ENCODE measurements around the gene TP53I3.
"Not testable (repeated sequence)": the region's sequence is repeated elsewhere in the genome, so short reads cannot be mapped to it uniquely, and the experiment has no call there.

Gene TP53I3

DNA sequence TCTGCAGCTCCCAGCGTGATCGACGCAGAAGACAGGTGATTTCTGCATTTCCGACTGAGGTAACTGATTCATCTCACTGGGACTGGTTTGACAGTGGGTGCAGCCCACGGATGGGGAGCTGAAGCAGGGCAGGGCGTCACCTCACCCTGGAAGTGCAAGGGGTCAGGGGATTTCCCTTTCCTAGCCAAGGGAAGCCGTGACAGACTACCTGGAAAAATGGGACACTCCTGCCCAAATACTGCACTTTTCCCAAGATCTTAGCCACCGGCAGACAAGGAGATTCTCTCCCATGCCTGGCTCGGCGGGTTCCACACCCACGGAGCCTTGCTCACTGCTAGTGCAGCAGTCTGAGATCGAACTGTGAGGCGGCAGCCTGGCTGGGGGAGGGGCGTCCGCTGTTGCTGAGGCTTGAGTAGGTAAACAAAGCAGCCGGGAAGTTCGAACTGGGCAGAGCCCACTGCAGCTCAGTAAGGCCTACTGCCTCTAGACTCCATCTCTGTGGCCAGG, 10.6 kb upstream of the TP53I3 start:
- not testable (repeated sequence) for DNase-seq (ENCODE audit: low spot score)

DNA sequence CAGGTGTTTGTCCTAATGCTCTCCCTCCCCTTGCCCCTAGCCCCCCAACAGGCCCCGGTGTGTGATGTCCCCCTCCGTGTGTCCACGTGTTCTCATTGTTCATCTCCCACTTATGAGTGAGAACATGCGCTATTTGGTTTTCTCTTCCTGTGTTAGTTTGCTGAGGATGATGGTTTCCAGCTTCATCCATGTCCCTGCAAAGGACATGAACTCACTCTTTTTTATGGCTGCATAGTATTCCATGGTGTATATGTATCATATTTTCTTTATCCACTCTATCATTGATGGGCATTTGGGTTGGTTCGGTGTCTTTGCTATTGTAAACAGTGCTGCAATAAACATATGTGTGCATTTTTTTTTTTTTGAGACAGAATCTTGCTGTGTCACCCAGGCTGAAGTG, 8.6 kb upstream of the TP53I3 start:
- not testable (repeated sequence) for DNase-seq (ENCODE audit: low spot score)

DNA sequence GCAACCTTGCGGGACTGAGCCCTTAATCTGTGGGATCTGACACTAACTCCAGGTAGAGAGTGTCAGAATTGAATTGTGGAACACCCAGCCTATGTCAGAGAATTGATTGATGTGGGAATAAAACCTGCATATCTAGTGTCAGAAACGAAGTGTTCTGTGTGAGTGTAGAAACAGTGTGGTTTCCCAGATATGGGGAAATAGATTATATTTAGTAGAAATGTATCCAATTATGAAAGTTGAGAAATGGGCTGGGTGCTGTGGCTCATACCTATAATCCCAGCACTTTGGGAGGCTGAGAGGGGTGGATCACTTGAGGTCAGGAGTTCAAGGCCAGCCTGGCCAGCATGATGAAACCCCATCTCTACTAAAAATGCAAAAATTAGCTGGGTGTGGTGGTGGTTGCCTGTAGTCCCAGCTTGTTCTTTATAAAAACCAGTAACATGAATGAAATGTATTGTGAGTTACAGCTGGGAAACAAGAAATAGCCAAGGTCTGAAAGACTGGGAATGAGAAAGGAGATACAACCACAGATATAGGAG, 4.3 kb upstream of the TP53I3 start:
- no peak for DNase-seq (ENCODE audit: low spot score)

DNA sequence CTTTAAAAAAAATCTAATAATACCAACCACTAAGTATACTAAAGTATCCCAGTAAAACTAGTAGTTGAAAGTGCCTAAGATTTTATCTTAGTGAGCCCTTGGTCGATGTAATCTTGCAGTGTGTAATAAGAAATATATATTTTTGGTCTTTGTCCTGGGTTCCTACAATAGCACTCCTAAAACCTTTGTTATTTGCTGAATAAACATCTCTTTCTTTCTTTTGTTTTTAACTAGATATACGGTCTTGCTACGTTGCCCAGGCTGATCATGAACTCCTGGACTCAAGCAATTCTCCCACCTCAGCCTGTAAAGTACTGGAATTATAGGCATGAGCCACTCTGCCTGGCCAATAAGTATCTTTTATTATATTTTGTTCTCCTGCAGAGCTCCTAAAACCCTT, 2.4 kb upstream of the TP53I3 start:
- DNase-seq (ENCODE audit: low spot score): no peak

DNA sequence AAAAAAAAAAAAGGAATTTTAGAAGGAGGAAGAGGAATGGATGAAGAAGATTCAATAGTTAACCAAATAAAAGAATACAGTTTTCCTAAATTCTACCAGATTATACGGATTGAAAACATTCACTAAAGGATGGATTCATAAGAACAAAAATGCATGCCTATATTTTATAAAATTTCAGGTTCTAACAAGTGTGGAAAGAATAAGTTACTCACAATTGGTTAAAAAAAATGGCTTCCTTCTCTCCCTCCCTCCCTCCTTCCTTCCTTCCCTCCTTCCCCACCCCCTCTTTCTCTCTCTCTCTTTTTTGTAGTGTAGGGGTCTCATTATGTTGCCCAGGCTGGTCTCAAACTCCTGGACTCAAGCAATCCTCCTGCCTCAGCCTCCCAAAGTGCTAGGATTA, 1.6 kb upstream of the TP53I3 start:
- no peak for DNase-seq (ENCODE audit: low spot score)

DNA sequence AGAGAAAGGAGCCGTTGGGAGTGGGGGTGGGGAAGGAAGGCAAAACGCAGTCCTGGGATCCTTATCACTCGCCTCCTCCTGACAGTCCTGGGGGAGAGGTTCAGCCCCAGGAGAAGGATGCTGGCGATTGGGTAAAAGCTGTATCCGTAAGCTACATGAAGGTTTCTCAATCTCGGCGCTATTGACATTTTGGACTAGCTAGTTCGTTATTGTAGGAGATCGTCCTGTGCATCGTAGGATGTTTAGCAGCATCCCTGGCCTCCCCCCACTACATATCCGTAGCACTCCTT, 511 bp upstream of the TP53I3 start:
- DNase-seq (ENCODE audit: low spot score): no peak

DNA sequence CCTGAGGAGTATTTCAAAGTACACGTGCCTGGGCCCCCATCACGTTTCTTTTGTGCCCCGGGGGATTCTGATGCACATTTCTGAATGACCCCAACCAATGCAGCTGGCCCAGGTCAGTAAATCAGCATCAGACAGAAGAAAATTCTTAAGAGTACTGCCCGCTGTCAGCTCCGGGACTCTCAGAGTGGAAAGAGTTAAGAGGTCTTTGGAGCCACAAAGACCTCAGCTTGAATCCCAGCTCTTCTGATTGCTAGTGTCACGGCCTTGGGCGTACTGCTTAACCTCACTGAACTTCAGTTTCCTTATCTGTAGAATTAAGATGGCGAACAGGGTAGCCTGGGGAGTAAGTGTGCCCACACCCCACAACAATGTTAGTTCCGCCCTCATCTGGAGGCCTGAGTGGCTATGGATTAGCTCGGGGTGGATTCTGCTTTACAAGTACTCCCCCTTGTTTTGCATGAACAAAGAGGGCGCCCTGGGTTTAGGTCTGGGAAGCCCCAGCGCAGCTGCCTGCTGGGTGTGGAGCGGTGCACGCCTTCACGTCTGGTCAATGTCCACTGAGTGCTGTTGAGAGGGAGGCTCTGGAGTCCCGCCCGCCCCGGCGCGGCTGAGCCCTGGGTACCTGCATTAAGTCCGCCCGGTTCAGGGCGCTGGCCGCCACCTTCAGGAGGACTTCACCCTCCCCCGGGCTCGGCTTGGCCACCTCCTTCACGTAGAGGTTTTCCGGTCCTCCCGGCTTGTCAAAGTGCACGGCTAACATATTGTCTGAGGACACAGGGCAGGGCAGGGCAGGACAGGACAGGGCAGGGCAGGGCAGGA, 858 bp downstream of the TP53I3 start:
- DNase-seq (ENCODE audit: low spot score): peak; percentile 68

DNA sequence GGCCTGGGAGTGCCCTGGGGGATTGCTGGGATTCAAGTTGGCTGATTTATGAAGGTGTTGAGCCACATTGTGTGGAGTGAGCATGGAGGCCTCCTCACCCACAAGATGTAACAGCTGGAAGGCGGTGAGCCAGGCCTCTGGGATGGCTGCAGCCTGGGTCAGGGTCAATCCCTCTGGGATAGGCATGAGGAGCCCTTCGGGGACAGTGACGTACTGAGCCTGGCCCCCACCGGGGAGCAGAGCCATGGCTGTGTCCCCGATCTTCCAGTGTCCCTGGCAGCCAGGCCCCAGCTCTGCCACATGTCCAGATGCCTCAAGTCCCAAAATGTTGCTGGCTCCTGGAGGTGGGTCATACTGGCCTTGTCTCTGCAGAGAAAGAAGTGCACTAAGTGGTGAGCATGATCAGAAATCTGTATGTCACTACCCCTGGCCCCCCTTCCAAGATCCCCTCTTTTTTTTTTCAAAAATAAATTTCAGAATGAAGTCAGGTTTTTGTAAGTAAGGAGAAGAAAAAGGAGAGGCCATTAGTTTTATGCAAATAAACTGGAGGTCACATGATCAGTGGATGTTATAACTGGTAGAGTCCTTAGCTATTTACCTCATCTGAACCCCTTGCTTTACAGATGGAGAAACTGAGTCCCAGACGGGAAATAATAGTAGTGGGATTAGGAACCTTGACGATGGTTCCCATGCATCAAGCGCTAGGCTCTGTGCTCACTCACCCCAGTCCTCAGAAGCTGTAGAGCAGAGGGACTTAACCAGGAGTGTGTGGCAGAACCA, 1.7 kb downstream of the TP53I3 start:
- no peak for DNase-seq (ENCODE audit: low spot score)

DNA sequence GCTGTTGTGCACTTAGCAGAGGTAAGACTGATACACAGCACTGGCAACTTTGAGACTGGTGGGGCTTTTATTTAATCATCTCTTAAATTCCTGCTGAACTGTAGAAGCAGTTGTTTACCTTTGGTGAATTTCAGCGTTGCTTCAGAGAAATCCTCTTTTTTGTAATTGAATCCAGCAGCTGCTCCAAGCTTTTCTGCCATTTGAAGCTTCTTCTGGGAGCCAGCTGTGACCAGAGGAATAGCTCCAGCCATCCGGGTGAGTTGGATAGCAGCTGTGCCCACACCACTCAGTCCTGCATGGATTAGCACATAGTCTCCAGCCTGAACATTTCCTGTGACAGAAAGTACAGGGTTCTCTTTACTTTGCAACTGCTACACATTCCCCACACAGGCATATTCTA, 3.9 kb downstream of the TP53I3 start:
- DNase-seq (ENCODE audit: low spot score): no peak

DNA sequence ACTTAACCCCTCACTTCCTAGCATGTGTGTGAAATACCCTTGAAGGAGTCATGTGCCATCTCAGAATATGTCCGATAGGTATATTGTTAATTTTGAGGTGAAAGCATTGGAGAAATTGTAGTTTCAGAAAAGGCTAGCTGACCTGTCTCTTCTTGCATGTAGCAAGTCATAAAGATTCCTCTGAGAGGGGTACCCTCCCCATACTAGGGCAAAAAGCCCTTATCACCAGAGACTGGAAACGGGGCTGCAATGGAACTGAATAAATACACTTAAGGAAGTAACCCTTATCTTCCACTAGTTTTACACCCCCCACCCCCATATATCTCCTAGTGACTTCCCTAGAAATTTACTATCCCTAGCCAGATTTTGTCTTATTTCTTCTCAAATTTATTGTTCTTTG, 6.8 kb downstream of the TP53I3 start:
- no peak for DNase-seq (ENCODE audit: low spot score)

DNA sequence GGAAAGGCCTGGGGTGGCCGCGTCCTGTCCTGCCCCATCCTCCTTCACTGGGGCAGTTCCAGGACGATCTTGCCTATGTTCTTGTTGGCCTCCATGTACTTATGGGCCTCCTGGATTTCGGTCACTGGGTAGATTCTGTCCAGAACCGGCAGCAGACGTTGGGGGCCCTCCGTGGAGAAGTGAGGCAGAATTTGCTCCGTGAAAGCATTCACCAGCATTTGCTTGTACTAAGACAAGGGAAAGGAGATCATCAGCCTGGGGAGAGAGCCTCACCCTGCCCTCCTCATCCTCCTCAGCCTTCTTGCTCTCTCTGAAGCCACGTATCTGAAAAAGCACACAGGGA, 7.1 kb downstream of the TP53I3 start:
- DNase-seq (ENCODE audit: low spot score): no peak

DNA sequence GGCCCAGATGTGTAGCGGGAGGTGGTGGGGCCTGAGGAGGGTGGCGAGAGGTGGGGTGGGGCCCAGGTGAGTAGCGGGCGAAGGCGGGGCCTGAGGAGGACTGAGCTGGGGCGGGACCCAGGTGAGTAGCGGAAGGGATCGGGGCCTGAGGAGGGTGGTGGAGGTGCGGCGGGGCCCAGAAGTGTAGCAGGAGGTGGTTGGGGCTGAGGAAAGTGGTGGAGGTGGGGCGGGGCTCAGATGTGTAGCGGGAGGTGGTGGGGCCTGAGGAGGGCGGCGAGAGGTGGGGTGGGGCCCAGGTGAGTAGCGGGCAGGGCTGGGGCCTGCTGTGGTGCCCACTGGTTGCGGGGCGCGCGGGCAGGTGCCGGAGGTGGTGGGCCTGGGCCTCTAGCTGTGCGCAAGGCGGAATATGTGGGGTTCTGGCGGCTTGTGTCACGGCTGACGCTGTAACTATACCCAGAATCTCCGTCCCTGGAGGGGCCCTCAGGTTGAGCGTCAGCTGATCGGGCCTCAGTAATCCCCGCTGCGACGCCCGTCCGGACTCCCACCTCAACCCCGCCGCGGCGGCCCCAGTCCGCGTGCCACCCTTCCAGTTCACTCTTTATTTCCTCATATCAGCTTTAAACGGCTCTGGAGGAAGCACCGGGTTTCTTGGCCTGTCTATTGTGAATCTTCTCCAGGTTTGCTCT, 7.6 kb downstream of the TP53I3 start:
- DNase-seq (ENCODE audit: low spot score): no peak

DNA sequence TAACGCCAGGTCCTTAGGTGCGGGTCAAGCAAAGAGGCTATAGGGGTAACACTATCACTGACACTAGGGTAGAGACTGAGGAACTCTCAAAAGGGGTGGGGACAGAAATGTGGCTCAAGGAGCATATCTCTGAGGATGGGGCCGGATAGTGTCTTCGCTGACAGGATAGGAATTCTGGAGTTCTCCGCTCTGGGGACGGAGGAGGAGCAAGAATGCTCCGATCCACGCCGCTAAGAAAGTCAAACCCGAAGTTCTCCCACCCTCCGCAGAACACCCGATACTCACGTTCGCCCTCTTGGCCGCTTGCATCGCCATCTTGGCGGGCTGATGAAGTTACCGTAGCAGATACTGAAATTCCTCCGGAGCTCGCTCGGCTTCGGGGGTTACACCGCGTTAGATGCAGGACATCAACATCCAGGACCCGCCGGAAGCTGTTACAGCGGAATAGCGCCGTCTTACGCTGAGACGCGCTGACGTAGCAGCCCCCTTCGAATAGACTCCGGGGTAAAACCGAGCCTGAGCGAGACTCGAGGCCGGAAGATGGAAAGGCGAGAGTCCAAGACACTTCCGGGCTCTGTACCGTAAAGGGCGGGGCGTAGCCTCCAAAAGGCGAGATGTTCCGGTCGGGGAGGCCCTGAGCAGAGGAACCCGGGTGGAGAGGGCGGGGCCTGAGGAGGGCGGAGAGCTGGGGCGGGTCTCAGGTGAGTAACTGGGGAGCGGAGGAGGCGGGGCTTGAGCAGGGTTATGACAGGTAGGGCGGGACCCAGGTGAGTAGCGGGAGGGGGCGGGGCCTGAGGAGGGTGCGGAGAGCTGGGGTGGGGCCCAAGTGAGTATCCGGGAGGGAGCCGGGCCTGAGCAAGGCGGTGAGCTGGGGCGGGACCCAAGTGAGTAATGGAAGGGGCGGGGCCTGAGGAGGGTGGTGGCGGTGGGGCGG, 8.5 kb downstream of the TP53I3 start, which contains the start of gene SF3B6:
Gene SF3B6, minus strand, starts transcription at position 412 of the 934 bp plus-strand sequence. Its CDS starts 97 bp downstream, at position 315.
- DNase-seq (ENCODE audit: low spot score): peak; percentile 75

DNA sequence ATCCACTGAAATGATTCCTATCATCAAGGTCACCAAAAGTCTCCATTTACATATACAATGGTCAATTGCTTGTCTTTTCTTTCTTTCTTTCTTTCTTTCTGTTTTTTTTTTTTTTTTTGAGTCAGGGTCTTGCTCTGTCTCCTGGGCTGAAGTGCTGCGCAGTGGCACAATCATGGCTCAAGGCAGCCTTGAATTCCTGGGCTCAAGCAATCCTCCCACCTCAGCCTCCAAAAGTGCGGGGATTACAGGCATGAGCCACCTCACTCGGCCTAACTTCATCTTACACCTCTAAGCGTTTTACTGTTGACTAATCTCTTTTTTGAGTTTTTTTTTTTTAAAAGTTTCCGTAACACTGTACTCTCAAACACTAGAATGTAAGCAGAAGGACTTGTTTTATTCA, 9.4 kb downstream of the TP53I3 start:
- DNase-seq (ENCODE audit: low spot score): no peak

DNA sequence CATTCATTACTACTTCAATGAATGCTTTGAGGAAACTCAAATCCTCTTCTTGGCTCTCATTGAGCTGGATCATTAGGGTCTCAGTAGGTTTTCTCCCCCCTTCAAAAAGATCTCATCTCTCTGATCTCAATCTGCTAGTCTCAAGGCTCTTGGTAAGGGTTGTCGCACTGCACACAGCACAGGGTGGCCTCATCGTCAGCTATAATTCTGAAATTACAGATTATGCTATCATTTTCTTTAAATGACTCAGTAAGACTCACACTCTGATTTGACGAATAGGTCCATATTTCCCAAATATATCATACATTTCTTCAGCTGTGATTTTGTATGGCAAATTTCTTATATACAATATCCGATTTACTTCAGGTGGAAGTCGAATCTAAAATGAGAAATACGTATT, 10.8 kb downstream of the TP53I3 start:
- DNase-seq (ENCODE audit: low spot score): no peak

DNA sequence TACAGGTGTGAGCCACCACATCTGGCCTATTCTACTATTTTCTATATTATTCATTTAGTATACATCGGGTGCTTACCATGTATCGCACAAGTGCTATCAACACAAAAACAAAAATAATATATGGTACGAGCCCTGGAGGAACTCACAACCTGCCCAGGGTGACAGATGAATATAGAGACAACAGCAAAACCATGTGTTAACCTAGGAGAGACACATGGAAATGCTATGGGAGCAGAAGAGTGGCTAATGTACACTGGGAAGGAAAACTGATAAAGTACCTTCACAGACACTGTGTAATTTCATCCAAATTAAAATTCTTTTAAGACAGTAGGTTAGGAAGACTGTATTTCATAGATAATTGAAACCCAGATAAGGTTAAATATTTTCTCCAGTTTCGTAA, 12.4 kb downstream of the TP53I3 start:
- DNase-seq (ENCODE audit: low spot score): no peak

DNA sequence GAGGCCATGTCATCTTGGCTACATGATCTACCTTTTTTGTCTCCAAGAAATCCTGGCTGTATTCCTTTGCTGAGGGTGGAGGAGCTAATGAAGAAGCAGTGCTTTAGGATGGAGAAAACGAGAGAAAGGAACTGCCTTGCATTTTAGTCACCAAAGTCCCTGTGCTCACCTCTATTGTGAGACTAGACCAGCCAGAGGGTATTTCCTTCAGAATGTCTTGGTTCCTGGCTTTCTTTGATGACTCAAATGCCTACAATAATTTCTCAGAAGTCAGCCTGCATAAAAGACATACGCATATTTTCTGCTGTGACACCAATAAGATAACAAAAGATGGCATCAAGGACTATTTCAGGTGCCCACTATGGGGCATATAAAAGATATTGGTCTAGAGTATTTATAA, 19.3 kb downstream of the TP53I3 start:
- no peak for DNase-seq (ENCODE audit: low spot score)

DNA sequence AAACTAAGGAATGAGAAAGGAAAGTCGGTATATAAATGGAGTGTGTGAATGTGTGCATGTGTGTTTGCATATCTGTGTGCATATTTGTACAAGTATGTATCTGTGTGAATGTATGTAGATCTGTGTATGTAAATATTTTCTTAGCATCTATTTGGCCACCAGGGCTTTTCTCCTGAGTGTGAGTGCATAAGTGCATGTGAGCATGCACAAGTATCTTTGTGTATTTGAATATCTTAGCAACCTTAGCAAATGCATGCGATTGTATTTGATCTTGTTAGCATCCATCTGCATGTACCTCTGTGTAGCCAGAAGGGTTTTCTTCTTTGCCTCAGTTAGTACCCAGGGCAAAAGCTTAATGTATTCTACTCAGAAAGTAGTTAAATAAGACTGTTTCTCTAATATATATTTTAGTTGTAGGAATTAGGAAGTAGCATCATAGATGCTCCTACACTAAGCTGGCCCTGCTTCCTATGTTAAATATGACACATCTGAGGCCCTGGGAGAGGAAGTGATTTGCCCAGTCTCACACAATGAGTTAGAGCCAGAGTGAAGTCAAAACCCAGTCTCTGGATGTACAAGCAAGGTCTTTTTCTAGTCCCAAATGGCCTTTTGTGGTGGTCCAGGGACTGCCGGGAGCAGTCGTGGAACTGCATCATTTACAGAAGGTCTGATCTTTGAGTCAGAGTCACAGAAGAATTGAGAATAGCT, 25.9 kb downstream of the TP53I3 start:
- no peak for DNase-seq (ENCODE audit: low spot score)

DNA sequence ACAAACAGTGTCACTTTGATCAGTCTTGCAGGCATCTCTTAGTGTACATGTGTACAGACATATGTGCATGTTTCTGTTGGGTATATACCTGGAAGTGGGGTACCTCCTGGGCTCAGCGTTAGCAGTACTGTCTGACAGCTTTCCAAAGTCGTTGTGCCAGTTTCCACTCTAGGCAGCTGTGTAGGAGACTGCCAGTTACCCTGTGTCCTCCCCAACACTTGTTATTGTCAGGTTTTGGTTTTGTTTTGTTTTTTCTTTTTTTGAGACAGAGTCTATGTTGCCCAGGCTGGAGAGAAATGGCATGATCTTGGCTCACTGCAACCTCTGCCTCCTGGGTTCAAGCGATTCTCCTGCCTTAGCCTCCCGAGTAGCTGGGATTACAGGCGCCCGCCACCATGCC, 28.9 kb downstream of the TP53I3 start:
- DNase-seq (ENCODE audit: low spot score): no peak

DNA sequence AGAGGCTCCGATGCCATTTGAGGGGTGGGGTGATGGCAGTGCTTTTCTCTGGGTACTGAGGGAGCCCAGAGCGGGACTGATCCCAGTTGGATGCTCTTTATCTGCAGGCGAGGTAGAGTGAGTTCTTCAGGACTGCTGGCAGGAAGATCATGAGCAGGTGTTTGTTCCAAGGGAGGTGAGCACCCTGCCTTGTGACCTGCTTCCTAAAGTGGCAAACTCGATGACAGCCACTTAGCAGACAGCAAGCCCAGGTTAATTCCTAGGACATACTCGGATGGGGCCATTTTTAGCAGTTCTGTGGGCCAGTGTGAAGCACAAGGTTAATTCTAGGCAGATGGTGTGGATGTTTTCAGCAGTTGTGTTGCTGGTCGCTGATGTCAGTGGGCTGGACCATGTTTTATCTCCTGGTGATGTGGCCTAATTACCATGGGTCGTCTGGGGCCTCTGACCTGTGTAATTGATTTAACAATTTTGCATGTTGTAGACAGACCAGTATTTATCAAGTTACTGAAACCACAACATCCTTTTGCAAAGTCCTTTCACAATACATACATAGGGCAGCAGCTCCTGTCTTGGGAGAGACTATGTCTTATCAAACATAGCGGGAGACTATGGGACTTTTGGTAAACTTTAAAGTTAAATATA, 30.1 kb downstream of the TP53I3 start:
- DNase-seq (ENCODE audit: low spot score): no peak
